Measurements from ENCODE around the gene KRTAP10-11.

DNA sequence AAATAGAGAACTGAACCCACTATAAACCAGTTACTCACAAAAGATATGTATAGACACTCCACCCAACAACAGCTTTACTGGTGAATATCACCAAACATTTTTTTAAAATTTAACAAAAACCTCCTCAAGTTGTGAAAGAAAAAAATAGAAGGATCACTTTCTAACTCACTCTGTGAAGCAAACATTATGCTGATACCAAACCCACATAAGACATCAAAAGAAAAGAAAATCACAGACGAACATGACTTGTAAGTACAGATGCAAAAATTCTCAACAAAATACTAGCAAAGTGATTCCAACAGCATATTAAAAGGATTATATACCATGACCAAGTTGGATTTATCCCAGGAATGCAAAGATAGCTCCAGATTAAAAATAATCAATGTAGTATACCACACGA is 45.5 kb downstream of the KRTAP10-11 start:
- TF ChIP-seq CTCF (IDR thresholded peaks at IDR 0.05; ENCODE audit: borderline replicate concordance, extremely low read depth, low read length, poor library complexity, severe bottlenecking) (no peak), EZH2 (IDR thresholded peaks at IDR 0.05; ENCODE audit: borderline replicate concordance, low read depth, low read length, severe bottlenecking) (no peak)

Measured in DND-41 (cell line).